AG10803 (cell line): ENCODE data around the gene CPT1B.

Source experiments
- DNase-seq: peaks from one replicate; pipeline ENCODE4 v3.0.0; 2010; ENCODE audit warnings: low read depth
- H3K4me3 ChIP-seq: 2 replicates; pipeline ENCODE4 v1.5.1; 2011; ENCODE audit warnings: mild to moderate bottlenecking, low read length, control low read depth
- TF ChIP-seq, protein P1 (sequence below): conservative IDR thresholded peaks from 2 replicates; pipeline ENCODE4 v1.5.1; 2011; ENCODE audit warnings: mild to moderate bottlenecking, low read length, control low read depth, inconsistent platforms

CPT1B gene

DNA sequence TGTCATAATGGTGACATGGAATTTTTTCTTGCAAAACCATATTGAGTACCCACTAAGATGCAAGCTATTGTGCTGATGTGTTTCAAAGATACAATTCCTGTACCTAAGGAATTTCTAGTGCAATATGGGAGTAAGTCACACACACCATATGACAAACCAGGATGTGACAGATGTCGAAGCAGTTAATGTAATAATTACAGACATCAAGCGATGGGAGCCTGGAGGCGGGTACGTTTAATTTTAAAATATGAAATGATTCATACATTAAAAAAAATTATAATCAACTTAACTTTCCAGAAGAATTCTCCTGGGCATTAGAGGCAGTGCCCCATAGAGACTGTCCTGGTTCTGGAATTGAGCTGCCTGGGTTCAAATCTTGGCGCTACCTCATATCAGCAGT is 21.5 kb downstream of the CPT1B start:
- TF ChIP-seq, protein P1, sequence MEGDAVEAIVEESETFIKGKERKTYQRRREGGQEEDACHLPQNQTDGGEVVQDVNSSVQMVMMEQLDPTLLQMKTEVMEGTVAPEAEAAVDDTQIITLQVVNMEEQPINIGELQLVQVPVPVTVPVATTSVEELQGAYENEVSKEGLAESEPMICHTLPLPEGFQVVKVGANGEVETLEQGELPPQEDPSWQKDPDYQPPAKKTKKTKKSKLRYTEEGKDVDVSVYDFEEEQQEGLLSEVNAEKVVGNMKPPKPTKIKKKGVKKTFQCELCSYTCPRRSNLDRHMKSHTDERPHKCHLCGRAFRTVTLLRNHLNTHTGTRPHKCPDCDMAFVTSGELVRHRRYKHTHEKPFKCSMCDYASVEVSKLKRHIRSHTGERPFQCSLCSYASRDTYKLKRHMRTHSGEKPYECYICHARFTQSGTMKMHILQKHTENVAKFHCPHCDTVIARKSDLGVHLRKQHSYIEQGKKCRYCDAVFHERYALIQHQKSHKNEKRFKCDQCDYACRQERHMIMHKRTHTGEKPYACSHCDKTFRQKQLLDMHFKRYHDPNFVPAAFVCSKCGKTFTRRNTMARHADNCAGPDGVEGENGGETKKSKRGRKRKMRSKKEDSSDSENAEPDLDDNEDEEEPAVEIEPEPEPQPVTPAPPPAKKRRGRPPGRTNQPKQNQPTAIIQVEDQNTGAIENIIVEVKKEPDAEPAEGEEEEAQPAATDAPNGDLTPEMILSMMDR = no peak
- DNase-seq = no peak

DNA sequence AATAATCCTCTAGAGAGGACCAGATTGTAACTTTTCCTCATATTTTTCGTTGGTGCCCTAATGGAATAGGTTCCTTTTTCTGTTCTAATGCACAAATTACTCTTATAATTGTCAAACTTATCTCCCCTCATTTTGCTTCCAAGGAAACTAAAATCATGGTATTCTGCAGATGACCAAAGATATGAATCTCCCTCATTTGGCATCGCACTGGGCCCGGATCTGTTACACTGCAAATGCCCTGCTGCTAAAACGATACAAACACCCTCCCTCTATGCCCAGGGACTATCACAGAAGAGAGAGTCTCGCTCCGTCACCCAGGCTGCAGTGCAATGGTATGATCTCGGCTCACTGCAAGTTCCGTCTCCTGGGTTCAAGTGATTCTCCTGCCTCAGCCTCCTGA is 24.9 kb downstream of the CPT1B start:
- DNase-seq = no peak
- no peak overlapping the region for H3K4me3 ChIP-seq
- TF ChIP-seq, protein P1 = no peak

More for the DNA sequence above, 21.5 kb downstream of the CPT1B start:
- no peak overlapping the region for H3K4me3 ChIP-seq

DNA sequence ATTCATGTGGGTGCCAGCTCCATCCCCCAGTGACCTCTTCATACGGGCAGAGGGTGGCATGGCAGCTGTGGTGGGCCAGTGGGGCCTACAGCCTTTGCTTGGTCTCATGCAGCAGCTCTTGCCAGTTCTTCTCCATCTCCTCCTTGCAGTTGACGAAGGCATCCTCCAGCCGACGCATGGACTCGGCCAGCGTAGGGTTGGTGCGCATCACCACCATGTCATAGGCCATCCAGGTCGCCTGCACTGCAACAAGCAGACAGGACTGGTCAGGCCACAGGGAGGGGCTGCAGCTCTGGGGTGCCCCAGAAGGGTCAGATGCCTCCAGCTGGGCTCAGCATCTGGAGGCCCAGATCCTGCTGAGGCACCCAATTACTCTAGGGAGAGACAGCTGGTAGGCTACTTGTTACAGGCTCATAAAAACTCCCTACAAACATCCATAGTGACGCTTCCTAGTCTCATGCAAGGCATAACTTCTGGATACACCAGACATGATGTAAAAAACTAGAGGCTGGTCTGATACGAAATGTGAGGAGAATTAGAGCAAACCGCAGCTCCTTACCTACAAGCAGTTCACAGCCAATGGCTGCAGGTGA is 27.0 kb downstream of the CPT1B start:
- TF ChIP-seq, protein P1 = no peak
- DNase-seq = no peak
- H3K4me3 ChIP-seq = no peak overlapping the region

DNA sequence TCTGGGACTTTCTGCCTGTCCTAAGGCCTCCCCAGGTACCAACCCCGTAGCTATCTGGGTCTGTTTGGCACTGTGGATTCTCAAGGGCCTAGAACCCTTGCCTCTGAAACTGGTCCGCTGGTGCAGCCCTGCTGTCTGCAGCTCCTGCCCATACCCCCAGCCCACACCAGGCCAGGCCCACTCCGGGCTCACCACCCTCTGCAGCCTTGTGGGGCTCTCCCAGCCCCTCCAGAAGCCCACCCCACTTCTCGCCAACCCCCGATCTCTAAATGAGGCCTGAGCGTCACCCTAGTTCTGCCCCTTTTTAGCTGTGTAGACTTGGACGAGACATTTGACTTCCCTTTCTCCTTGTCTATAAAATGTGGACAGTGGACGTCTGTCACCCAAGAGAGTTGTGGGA is 27.8 kb downstream of the CPT1B start:
- TF ChIP-seq, protein P1 = no peak
- H3K4me3 ChIP-seq = no peak overlapping the region
- no peak for DNase-seq

DNA sequence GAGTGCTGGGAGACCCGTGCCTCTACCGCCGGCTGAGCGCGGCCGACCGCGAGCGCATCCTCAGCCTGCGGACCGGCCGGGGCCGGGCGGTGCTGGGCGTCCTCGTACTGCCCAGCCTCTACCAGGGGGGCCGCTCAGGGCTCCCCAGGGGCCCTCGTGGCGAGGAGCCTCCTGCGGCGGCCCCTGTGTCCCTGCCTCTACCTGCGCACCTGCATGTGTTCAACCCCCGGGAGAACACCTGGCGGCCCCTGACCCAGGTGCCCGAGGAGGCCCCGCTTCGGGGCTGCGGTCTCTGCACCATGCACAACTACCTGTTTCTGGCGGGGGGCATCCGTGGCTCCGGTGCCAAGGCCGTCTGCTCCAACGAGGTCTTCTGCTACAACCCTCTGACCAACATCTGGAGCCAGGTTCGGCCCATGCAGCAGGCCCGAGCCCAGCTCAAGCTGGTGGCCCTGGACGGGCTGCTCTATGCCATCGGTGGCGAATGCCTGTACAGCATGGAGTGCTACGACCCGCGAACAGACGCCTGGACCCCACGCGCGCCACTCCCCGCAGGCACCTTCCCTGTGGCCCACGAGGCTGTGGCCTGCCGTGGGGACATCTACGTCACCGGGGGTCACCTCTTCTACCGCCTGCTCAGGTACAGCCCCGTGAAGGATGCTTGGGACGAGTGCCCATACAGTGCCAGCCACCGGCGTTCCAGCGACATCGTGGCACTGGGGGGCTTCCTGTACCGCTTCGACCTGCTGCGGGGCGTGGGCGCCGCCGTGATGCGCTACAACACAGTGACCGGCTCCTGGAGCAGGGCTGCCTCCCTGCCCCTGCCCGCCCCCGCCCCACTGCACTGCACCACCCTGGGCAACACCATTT is 29.1 kb downstream of the CPT1B start:
- TF ChIP-seq, protein P1 = no peak
- H3K4me3 ChIP-seq = no peak overlapping the region
- DNase-seq = no peak

- TF ChIP-seq, protein P1 = no peak
- H3K4me3 ChIP-seq = no peak overlapping the region
- DNase-seq = no peak
Observed at GRCh38 chr22:50548040-50548920, 29.9 kb downstream of the CPT1B start.
